GM12892 (cell line): ENCODE measurements around the gene RSPH3.

Experiments
- POLR2A ChIP-seq: IDR thresholded peaks from 2 replicates; pipeline ENCODE4 v1.6.1; 2011; ENCODE audit warnings: low read depth, low read length, control low read depth
- POLR2AphosphoS5 ChIP-seq: IDR thresholded peaks from 2 replicates; pipeline ENCODE4 v1.6.1; 2011; ENCODE audit warnings: low read depth, low read length, control low read depth
- TAF1 ChIP-seq: IDR thresholded peaks from 2 replicates; pipeline ENCODE4 v1.6.1; 2011; ENCODE audit warnings: low read depth, mild to moderate bottlenecking, control low read depth, low read length, borderline replicate concordance

DNA sequence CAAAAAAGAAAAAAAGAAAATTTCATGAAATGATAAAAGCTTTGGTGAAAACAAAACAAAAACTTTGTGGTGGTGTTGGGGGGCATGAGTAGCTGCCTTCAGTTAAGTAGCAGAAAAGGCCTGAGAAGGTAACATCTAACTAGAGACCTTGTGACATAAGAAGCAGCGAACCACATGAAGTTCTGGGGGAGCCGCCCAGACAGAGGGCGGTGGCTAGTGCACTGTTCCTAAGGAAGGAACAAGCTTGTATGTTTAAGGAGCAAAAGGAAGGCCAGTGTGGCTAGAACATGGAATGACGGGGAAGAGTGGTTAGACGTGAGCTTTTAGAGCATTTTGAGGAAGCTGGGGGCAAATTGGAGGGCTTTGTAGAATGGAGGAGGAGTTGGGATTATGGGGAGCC, 7.5 kb upstream of the RSPH3 start:
- TF ChIP-seq POLR2A (no peak), POLR2AphosphoS5 (no peak), TAF1 (no peak)
